Cardiac fibroblast (primary cell): ENCODE results near the gene SEC14L3.

Experiments used
- DNase-seq, 2 donors: peaks; one replicate each; pipeline versions ENCODE4 v3.0.0 to v3.0.0-alpha.2; 2010; ENCODE audit warnings: low read depth in 2 of 2
- H3K4me3 ChIP-seq, 2 donors: replicated peaks in 1 of 2; 1 replicate in 1 of 2; 2 replicates in 1 of 2; pipeline ENCODE4 v1.5.1; 2011; ENCODE audit warnings: low read depth in 2 of 2, low read length in 2 of 2, mild to moderate bottlenecking in 2 of 2, moderate library complexity in 1 of 2
- CTCF ChIP-seq: IDR thresholded peaks from one replicate; pipeline ENCODE4 v1.5.1; 2011; ENCODE audit warnings: low read depth, mild to moderate bottlenecking, low read length, inconsistent platforms

The SEC14L3 gene

DNA sequence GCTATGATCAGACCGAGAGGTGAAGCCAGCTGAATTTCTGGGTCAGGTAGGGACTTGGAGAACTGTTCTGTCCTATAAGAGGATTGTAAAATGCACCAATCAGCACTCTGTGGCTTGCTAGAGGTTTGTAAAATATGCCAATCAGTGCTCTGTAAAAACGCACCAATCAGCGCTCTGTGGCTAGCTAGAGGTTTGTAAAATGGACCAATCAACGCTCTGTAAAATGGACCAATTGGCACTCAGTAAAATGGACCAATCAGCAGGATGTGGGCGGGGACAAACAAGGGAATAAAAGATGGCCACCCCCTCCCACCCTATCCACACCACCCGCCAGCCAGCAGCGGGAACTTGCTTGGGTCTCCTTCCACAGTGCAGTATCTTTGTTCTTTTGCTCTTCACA, 40.1 kb upstream of the SEC14L3 start:
- DNase-seq, result no peak
- no peak for TF ChIP-seq CTCF
- H3K4me3 ChIP-seq, result no peak overlapping the region

DNA sequence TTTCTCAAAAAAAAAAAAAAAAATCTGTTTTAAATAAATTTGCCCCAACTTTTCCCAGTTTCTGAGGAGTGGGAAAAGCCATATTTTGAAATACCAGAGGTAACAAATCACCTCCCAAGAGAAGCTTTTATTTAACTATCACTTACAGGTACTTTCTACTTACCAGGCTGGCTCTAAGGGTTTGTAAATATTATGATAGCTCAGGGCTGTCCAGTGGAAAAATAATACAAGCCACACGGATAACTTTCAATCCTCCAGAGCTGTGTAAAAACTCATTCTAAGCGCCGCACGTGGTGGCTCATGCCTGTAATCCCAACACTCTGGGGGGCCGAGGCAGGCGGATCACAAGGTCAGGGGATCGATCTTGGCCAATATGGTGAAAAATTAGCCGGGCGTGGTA, 39.3 kb upstream of the SEC14L3 start:
- no peak for DNase-seq
- H3K4me3 ChIP-seq, result no peak overlapping the region
- TF ChIP-seq CTCF, result no peak

- DNase-seq, result no peak
- no peak for TF ChIP-seq CTCF
- H3K4me3 ChIP-seq, result no peak overlapping the region
These were observed 36.4 kb upstream of the SEC14L3 start for GRCh38 chr22:30508216-30508615.

GRCh38 chr22:30507670-30508069, 35.9 kb upstream of the SEC14L3 start:
- no peak overlapping the region for H3K4me3 ChIP-seq
- DNase-seq, result no peak
- TF ChIP-seq CTCF, result no peak

DNA sequence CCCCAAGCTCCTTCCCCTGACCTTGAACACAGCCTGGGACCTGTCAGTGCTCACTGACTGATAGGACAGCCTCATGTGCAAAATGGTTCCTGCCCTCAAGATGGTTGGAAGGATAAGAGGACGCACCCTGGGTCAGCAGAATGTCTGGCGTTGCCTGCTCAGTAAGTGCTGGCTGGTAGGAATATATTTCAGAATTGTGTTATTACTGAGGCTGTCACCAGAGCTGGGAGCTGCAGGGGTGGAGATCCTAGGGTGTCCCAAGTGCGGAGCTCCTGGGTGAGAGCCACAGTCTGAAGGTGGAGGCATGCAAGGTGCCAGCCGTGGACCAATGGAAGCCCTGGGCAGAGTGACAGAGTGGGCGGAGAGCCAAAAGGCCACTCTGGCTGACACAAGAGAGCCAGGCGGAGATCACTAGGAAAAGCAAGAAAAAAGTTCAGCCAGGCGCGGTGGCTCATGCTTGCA, 34.7 kb upstream of the SEC14L3 start:
- no peak overlapping the region for H3K4me3 ChIP-seq
- no peak for TF ChIP-seq CTCF
- no peak for DNase-seq

- no peak overlapping the region for H3K4me3 ChIP-seq
- no peak for DNase-seq
- TF ChIP-seq CTCF, result no peak
These were observed 31.7 kb upstream of the SEC14L3 start for GRCh38 chr22:30503551-30503950.

- DNase-seq, result no peak
These were observed 31.1 kb upstream of the SEC14L3 start for GRCh38 chr22:30502911-30503310.

More at GRCh38 chr22:30502911-30503310, 31.1 kb upstream of the SEC14L3 start:
- TF ChIP-seq CTCF, result no peak
- H3K4me3 ChIP-seq, result no peak overlapping the region
